Neural progenitor cell (in vitro differentiated cells): ENCODE measurements around the gene COL4A2.

Experiments
- EZH2phosphoT487 ChIP-seq: fragments of 200-600 bp; sonication (generic); IDR thresholded peaks from 2 replicates; pipeline ENCODE4 v1.6.1; 2017; ENCODE audit warnings: antibody characterized with exemption
- TF ChIP-seq, protein P1 (sequence below): fragments of 200-600 bp; sonication (generic); IDR thresholded peaks from 2 replicates; pipeline ENCODE4 v1.5.1; 2017; ENCODE audit warnings: antibody characterized with exemption, mild to moderate bottlenecking

- TF ChIP-seq, protein P1, sequence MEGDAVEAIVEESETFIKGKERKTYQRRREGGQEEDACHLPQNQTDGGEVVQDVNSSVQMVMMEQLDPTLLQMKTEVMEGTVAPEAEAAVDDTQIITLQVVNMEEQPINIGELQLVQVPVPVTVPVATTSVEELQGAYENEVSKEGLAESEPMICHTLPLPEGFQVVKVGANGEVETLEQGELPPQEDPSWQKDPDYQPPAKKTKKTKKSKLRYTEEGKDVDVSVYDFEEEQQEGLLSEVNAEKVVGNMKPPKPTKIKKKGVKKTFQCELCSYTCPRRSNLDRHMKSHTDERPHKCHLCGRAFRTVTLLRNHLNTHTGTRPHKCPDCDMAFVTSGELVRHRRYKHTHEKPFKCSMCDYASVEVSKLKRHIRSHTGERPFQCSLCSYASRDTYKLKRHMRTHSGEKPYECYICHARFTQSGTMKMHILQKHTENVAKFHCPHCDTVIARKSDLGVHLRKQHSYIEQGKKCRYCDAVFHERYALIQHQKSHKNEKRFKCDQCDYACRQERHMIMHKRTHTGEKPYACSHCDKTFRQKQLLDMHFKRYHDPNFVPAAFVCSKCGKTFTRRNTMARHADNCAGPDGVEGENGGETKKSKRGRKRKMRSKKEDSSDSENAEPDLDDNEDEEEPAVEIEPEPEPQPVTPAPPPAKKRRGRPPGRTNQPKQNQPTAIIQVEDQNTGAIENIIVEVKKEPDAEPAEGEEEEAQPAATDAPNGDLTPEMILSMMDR, result no peak
- no peak for TF ChIP-seq EZH2phosphoT487
Observed at GRCh38 chr13:110548891-110549794, 242.1 kb downstream of the COL4A2 start.
